Bronchial epithelial cell (primary cell): Measurements from ENCODE around the gene SLC6A8. TPM values are rescaled to one million over a fixed set of nuclear protein-coding genes. Genes with fewer than 3 reads are reported as not detected.

Source experiments
- DNase-seq: peaks from one replicate; pipeline ENCODE4 v3.0.0-alpha.2; 2010; ENCODE audit warnings: low read depth
- FAIRE-seq: peaks from 2 replicates; lab custom pipeline; 2011; peaks lifted over from hg19 to GRCh38; lab: Jason Lieb, UNC
- H3K27me3 ChIP-seq: 2 replicates; pipeline ENCODE4 v1.5.1; 2011; ENCODE audit warnings: low read length; ENCODE audit not compliant: control insufficient read depth, insufficient read depth
- H3K36me3 ChIP-seq: 2 replicates; pipeline ENCODE4 v1.5.1; 2011; ENCODE audit warnings: low read length; ENCODE audit not compliant: control insufficient read depth, insufficient read depth
- H3K4me3 ChIP-seq: 2 replicates; pipeline ENCODE4 v1.5.1; 2011; ENCODE audit warnings: mild to moderate bottlenecking, low read depth, low read length, control low read depth
- total RNA-seq: library from RNA; depleted of rRNA; stranded (reverse); fragments of >200 nt; gene quantifications from 2 replicates; pipeline ENCODE4 v1.2.1, GENCODE V29; 2014
- TF ChIP-seq, protein P1 (sequence below): IDR thresholded peaks from 2 replicates; pipeline ENCODE4 v1.5.1; 2011; ENCODE audit warnings: mild to moderate bottlenecking, moderate library complexity, low read length, control low read depth, inconsistent platforms; ENCODE audit not compliant: insufficient read depth, severe bottlenecking

The SLC6A8 gene
- total RNA-seq, 1 donor from 2014 or later: 42.4 TPM

DNA sequence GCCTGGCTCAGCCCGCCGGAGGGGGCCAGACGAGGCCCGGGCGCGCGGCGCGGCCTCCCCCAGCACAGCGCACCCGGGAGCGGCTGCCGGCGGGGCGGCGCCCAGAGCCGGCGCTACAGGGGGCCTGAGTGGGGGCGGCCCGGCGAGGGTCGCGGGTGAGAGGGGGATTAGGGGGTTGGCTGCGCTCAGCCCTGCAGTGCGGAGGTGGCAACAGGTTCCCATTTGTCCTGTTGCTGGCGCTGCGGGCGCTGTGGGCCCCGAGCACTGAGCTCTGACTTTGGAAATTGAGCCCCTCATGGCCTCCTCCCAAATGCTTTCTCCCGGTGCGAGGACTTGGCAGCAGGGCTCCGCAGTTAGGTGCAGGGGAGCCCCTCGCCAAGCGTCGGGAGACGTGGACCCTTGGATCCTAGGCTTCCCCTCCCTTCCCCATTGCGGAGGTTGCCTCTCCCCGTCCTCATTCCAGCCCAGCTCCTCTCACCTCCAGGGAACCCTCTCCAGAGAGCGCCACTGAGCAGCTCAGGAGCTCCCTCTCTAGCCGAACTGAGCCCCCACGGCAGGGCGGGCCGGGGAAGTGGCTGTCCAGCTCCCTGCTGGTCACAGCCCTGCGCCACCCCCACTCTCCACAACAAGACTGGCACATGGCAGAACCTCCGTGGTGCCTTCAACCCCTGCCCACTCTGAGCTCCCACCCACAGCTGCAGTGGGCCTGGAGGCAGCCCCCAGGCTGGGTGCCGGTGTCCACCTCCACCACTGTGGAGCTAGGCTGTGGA is 43.2 kb upstream of the SLC6A8 start:
- TF ChIP-seq, protein P1, sequence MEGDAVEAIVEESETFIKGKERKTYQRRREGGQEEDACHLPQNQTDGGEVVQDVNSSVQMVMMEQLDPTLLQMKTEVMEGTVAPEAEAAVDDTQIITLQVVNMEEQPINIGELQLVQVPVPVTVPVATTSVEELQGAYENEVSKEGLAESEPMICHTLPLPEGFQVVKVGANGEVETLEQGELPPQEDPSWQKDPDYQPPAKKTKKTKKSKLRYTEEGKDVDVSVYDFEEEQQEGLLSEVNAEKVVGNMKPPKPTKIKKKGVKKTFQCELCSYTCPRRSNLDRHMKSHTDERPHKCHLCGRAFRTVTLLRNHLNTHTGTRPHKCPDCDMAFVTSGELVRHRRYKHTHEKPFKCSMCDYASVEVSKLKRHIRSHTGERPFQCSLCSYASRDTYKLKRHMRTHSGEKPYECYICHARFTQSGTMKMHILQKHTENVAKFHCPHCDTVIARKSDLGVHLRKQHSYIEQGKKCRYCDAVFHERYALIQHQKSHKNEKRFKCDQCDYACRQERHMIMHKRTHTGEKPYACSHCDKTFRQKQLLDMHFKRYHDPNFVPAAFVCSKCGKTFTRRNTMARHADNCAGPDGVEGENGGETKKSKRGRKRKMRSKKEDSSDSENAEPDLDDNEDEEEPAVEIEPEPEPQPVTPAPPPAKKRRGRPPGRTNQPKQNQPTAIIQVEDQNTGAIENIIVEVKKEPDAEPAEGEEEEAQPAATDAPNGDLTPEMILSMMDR: no peak
- FAIRE-seq: no peak
- Histone ChIP-seq H3K36me3 (no peaks in the 10 kb centered on the region), H3K27me3 (peaks cover 3% of the 10 kb centered on the region), H3K4me3 (no peak overlapping the region)
- no peak for DNase-seq

DNA sequence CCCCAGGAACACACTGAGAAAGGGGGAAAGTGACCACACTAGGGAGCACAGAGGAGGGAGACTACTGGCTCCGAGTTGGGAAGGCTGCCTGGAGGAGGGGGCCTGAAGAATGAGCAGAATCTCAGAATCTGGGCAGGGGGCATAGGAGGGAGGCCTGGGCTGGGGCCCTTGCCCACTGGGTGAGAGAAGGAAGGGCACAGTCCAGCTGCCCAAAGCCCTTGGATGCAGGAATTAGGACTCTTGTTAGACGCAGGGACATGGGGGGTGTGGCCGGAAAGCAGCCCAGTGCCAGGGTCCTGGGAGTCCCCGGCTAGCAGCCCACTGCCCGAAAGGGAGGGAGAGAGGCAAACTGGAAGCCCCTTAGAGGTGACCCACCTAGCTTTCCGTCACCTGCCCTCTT is 42.6 kb upstream of the SLC6A8 start:
- TF ChIP-seq, protein P1: no peak
- no peak for FAIRE-seq
- no peaks in the 10 kb centered on the region for H3K36me3 ChIP-seq
- no peak for DNase-seq
- no peak overlapping the region for H3K4me3 ChIP-seq
- H3K27me3 ChIP-seq: peaks cover 3% of the 10 kb centered on the region

DNA sequence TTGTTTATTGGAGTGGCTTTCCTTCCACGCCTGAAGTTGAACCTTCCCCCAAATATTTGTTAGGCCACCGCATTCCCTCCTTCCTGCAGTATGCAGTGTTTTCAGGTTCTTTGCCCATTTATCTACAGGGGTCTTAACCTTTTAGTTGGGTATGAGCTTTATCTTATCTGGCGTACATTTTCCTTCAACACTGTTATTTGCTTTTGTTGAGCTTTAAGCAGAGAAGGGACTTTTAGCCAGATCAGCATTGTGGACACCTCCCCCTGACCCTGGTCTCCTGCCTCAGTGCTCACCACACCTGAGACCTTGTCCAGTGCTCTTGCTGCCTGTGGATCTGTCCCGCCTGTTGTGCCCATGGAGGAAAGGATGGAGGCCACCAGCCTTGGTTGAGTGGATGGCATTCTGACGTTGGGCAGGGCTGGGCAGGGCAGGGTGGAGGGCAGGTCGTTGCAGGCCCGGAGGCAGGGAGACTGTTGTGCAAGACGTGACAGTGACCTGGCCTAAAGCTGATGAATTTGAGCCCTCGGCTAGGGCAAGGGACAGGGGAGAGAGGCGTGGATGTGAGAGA is 41.7 kb upstream of the SLC6A8 start:
- peaks cover 3% of the 10 kb centered on the region for H3K27me3 ChIP-seq
- no peaks in the 10 kb centered on the region for H3K36me3 ChIP-seq
- TF ChIP-seq, protein P1: no peak
- DNase-seq: peak; percentile 40
- no peak overlapping the region for H3K4me3 ChIP-seq
- FAIRE-seq: peak; percentile 97

DNA sequence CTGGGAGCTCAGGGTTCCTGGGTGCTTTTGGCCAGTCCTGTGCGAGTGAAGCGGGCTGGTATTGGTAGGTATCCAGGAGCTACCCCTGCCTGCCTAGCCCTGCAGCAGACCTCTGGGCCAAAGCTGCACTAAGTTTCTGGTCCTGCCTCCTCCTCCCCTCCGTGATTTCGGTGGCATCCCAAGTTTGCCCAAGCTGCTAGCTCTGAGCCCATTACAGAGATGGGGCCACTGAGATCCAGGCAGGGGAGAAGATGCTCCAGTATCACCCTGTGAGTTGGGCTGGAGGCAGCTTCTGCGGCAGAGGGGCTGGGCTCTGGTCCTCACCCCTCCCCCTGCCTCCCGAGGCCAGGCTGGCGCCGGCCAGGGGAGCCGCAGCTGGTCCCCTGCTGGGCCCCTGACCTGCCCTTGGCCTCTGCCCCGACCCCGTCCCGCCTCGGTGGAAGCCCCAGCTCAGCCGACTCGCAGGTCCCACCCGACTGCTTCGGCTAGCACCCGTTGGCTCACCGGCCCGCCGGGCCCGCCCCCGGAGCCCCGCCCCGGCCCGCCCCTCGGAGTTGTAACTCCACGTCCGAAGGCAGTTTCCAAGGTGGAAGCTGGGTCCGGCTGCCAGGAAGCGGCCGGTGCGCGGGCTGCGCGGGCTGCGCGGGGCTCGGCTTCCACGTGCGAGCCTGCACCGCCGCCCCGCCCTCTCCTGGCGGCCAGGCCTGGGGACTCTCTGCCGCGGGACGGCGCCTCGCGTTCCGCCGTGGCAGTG is 40.9 kb upstream of the SLC6A8 start, which contains the start of gene DUSP9:
Gene DUSP9 (plus strand): TSS at position 584 of the 754 bp plus-strand sequence. CDS start 751 bp downstream, outside the sequence.
- TF ChIP-seq, protein P1: no peak
- H3K36me3 ChIP-seq: no peaks in the 10 kb centered on the region
- FAIRE-seq: no peak
- peak; percentile 25 for DNase-seq
- H3K4me3 ChIP-seq: peak within 1 kb of the TSS; percentile 10
- peaks cover 3% of the 10 kb centered on the region for H3K27me3 ChIP-seq

DNA sequence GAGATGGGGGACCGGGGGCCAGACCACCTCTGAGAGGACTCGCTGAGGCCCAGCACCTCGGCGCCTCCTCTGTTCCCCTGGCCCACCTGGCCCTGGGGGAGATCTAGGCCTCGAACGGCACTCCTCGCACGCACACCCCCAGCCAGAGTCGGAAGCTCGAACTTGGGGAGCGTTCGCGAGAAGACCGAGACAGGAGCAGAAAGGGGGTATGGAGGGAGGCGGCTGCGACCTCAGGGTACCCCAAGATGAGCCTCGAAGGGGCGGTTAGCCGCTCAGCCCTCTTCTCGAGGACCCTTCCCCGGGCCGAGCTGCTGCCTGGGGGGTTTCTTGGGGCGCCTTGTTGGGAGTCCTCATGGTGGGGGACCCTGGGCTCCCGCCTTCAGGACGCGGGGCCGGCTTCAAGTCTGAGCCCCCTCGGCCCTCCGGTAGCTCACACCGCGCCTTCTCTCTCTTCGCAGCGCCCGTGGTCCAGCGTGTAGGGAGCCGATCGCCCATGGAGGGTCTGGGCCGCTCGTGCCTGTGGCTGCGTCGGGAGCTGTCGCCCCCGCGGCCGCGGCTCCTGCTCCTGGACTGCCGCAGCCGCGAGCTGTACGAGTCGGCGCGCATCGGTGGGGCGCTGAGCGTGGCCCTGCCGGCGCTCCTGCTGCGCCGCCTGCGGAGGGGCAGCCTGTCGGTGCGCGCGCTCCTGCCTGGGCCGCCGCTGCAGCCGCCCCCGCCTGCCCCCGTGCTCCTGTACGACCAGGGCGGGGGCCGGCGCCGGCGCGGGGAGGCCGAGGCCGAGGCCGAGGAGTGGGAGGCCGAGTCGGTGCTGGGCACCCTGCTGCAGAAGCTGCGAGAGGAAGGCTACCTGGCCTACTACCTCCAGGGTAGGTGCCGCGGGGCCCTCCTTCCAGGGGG is 40.0 kb upstream of the SLC6A8 start:
- Histone ChIP-seq H3K27me3 (peaks cover 3% of the 10 kb centered on the region), H3K4me3 (no peak overlapping the region), H3K36me3 (no peaks in the 10 kb centered on the region)
- TF ChIP-seq, protein P1: no peak
- FAIRE-seq: no peak
- no peak for DNase-seq
